HG03442 (cell line): Measurements from ENCODE around the gene HOXA7.

Source experiments
- ATAC-seq: cut with Tn5 transposase; IDR thresholded peaks from one replicate; pipeline ENCODE4 v1.9.1; 2021; ENCODE audit warnings: mild to moderate bottlenecking, moderate library complexity; ENCODE audit not compliant: unreplicated experiment

The HOXA7 gene

DNA sequence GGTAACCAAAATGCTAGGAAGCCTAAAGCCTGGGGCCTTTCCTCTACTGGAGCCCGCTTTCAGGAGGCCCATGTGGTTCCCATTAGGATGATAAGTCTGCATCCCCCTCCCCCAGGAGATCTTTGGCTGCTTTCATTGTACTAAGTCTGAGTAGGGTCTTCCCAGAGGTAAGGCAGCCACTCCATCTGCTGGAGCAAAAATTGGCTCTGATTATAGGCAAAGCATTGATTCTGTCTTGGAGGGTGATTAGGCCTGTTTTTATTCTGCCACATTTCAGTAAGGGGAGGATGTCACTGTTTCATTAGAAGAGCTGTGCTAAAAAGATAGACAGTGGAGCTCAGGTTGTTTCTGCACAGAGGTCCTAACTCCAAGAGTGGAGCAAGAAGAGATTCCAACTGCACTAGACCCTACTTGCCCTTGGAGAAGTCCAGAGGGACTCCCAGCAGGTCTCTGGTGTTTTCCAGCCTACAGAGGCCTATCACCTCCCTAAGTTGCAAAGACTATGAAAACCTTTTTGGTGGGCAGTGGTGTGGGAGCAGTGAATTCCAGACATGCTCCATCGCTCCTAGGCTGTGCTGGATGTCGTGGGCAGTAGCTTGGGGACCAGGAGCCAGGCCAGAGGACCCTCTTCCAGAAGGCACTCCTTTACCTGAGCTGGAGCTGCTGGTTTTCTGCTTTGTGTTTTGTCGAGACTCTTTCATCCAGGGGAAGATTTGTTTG lies 46.8 kb downstream of the HOXA7 start:
- no peak for ATAC-seq

DNA sequence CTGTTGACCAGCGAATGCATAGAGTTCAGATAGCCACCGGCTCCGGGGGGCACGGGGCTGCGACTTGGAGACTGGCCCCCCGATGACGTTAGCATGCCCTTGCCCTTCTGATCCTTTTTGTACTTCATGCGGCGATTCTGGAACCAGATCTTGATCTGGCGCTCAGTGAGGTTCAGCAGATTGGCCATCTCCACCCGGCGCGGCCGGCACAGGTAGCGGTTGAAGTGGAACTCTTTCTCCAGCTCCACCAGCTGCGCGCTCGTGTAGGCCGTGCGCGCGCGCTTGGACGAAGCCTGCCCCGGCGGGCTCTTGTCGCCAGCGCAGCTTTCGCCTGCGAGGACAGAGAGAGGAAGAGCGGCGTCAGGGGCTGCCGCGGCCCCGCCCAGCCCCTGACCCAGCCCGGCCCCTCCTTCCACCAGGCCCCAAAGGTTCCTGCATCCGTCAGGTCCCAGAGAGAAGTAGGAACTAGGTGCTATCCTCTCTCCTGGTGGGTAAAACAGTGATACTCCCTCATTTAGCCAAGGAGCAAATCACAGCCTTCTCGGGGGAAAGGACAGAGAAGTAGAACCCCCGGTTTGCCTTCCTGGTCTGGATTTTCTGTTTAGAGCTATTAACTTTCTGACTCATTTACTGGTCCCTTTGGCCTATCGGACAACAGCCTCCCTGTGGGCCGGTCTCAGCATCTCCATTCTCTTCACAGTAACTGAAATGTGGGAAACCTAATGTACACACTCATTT lies 47.9 kb downstream of the HOXA7 start:
- no peak for ATAC-seq

DNA sequence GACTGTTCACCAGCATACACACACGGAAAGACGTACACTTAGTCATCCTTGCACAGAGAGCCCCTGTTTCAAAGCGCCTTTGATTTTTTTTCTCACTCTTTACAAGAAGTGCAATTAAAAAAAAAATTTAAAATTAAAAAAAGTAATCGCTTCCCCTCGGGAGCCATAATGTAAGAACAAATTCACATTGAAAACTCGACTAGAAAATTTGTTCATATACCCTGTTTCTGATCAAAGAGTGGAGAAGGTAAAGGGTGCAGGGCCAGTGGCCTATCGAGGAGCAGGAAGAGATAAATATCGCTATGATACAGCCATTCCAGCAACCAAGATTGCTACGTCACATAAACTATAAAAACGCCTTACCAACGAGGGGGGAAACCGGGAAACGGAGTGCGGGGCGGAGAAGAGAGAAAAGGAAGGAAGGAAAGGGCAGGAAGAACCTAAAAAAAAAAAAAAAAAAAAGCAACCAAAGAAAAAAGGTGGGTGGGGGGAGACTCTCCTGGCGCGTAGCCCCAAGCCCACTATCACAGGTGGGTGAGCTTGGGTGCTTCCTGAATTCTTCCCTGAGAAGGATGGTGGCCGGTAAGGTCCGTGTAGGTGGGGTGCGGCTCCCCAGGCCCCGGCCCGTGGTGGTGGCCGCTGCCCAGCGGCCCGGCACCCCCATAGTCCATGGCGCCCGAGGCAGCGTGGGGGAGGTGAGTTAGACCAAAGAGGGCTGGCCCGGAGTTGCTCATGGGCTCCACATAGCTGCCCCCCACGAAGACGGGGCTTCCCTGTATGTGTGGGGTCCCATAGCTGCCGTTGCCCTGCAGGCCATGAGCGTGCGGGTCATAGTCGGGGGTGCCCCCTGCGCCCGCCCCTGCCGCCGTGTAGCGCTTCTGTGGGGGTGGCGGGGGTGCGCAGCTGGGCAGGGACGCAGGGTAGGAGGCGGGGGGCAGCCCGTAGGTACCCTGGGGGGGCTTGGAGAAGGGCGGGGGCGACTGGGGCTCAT lies 48.8 kb downstream of the HOXA7 start:
- ATAC-seq: no peak

DNA sequence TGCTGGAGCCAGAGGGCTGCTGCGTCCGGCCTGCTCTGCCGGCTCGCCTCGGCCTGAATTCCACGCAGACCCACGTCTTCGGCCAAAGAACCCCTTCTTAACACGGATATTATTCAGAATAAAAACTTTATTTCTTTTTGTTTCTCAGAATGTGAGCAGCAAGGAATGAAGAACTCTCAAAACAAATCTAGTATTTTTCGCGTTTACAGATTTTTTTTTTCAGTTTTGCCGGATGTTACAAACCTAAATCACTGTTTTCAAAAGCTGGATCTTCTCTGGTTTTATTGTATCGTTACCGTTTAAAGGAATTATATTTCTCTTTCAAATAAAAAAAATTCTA lies 49.6 kb downstream of the HOXA7 start:
- ATAC-seq: no peak

DNA sequence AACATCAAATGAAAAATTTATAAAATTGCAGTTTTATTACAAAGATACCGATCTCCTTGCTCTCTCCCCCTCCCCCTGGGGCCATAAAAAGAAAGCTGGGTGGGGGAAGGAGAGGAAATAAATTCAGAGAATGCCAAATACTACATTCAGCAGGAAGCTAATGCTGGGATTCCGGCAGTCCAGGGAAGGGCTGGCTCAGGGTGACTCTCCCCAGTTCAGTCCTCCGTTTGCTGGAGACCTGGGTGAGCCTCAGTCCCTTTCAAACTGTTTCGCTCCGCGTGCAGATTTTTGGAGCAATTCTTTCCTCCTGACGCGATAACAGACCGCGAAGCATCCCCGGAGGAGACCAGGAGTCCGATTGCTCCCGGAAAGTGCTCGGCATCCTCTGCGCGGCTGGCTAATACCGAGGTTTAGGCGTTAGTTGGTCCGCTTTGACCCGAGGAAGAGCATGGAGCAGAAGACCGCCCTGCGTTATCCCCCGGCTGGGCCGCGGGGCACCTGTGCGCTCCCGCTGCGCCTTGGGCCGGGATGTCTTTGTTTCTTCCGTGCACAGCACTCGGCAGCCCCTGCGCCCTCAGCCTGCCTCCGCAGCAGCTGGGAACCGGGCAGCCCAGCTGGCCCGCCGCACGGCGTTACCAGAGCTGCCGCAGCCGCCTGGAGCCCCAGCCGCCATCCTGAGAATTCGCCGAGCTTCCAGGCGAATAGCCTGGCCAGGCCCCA lies 50.1 kb downstream of the HOXA7 start:
- ATAC-seq: no peak

DNA sequence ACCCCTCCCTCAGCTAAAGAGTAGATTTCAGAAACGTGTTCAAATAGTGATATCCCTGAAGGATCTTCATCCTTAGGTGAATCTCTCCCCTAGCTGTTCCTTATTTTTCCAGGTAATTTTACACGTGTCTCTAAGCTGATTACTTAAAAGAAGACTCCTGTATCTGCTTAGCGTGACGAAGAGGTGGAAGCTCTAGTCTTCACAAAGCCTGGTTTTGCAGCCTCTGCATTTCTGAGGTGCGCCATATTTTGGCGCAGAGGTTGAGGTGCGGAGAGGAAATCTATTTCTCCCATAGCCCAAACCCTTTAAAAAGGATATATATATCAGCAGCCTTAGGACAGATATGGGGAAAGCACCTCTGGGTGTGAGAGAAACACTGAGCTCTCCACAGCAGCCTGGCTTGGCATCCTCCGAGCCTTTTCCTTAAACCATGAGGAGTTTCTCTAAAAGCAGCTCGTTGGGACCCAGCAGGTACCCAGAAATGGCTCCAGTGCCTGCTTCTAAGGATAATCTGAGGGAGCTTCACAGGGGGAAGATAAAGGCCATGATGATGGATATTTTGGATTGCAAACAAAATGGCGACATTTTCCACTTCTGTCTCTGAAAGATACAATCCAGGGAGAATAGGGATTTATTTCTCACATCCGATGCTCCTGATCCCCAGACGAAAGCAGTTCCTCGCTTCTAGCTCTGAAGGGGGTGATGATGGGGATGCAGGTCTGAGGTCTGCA lies 51.0 kb downstream of the HOXA7 start:
- no peak for ATAC-seq

DNA sequence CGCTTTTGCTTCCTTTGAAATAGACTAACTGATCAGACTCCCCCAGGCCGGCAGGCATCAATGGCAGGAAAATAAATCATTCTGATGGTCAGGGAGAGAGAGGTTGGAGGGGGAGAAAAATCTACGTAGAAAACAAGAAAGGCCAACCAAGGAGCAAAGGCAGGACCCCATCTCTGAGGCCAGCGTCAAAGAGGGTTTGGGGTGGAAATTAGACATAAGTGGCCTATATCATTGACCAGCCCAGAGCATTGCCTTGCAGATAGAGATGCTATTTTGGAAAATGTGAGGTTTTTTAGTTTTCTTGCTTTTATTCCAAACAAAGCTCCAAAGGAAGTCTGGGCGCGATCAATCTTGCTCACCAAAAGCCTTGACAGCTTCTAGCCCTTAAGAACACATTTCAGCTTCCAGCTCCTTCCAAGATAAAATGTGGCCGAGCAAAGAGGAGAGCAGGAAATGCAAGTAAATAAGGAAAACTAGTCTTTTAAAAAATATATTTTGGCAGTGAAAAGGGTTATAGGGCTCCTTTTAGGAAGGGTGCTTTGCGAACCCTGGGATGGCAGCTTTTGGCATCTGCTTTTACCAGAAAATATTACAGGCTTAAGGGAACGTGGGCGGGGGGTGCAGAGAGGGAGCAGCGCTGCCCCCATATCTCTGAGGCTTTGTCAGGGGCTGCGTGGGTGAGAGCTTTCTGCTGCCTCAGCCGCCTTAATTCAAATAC lies 52.0 kb downstream of the HOXA7 start:
- ATAC-seq: no peak
